ENCODE measurements around the gene NABP1.

The NABP1 gene

GRCh38 chr2:191677646-191678436, at the start of gene NABP1:
Gene NABP1 (plus strand): TSS chr2:191678136. CDS start chr2:191678615, 479 bp downstream.
- H3K4me3 ChIP-seq (ENCODE audit: low read length): peak within 1 kb of the TSS; percentile 92
- peak within 1 kb of the TSS; percentile 96 for H3K9ac ChIP-seq (ENCODE audit: low read length)
- H3K27me3 ChIP-seq (ENCODE audit: control insufficient read depth, insufficient read depth, low read length): no peaks in the 10 kb centered on the region
- peak within 1 kb of the TSS; percentile 96 for H3K27ac ChIP-seq (ENCODE audit: low read depth, low read length)
- peaks cover 3% of the 10 kb centered on the region for H3K4me1 ChIP-seq (ENCODE audit: control insufficient read depth, insufficient read depth, low read length)
- no peaks in the 10 kb centered on the region for H3K36me3 ChIP-seq (ENCODE audit: control insufficient read depth, insufficient read depth, low read length)

GRCh38 chr2:191629001-191629453, 48.9 kb upstream of the NABP1 start:
- Histone ChIP-seq H3K27ac (ENCODE audit: low read depth, low read length) (no peak overlapping the region), H3K27me3 (ENCODE audit: control insufficient read depth, insufficient read depth, low read length) (no peaks in the 10 kb centered on the region), H3K4me3 (ENCODE audit: low read length) (no peak overlapping the region), H3K36me3 (ENCODE audit: control insufficient read depth, insufficient read depth, low read length) (no peaks in the 10 kb centered on the region), H3K4me1 (ENCODE audit: control insufficient read depth, insufficient read depth, low read length) (no peaks in the 10 kb centered on the region), H3K9ac (ENCODE audit: low read length) (no peak overlapping the region)

GRCh38 chr2:191629976-191630712, 47.8 kb upstream of the NABP1 start:
- no peak overlapping the region for H3K4me3 ChIP-seq (ENCODE audit: low read length)
- H3K27me3 ChIP-seq (ENCODE audit: control insufficient read depth, insufficient read depth, low read length): no peaks in the 10 kb centered on the region
- H3K27ac ChIP-seq (ENCODE audit: low read depth, low read length): no peak overlapping the region
- H3K4me1 ChIP-seq (ENCODE audit: control insufficient read depth, insufficient read depth, low read length): no peaks in the 10 kb centered on the region
- H3K9ac ChIP-seq (ENCODE audit: low read length): no peak overlapping the region
- H3K36me3 ChIP-seq (ENCODE audit: control insufficient read depth, insufficient read depth, low read length): no peaks in the 10 kb centered on the region

- no peaks in the 10 kb centered on the region for H3K27me3 ChIP-seq (ENCODE audit: control insufficient read depth, insufficient read depth, low read length)
- no peak overlapping the region for H3K27ac ChIP-seq (ENCODE audit: low read depth, low read length)
- no peaks in the 10 kb centered on the region for H3K36me3 ChIP-seq (ENCODE audit: control insufficient read depth, insufficient read depth, low read length)
- H3K4me1 ChIP-seq (ENCODE audit: control insufficient read depth, insufficient read depth, low read length): no peaks in the 10 kb centered on the region
- H3K4me3 ChIP-seq (ENCODE audit: low read length): no peak overlapping the region
- H3K9ac ChIP-seq (ENCODE audit: low read length): no peak overlapping the region
Observed at GRCh38 chr2:191631754-191632153, 46.2 kb upstream of the NABP1 start.

GRCh38 chr2:191632426-191632825, 45.5 kb upstream of the NABP1 start:
- Histone ChIP-seq H3K4me1 (ENCODE audit: control insufficient read depth, insufficient read depth, low read length) (no peaks in the 10 kb centered on the region), H3K36me3 (ENCODE audit: control insufficient read depth, insufficient read depth, low read length) (no peaks in the 10 kb centered on the region), H3K9ac (ENCODE audit: low read length) (no peak overlapping the region), H3K27me3 (ENCODE audit: control insufficient read depth, insufficient read depth, low read length) (no peaks in the 10 kb centered on the region), H3K27ac (ENCODE audit: low read depth, low read length) (no peak overlapping the region), H3K4me3 (ENCODE audit: low read length) (no peak overlapping the region)

- H3K4me3 ChIP-seq (ENCODE audit: low read length): no peak overlapping the region
- H3K27ac ChIP-seq (ENCODE audit: low read depth, low read length): no peak overlapping the region
- H3K36me3 ChIP-seq (ENCODE audit: control insufficient read depth, insufficient read depth, low read length): no peaks in the 10 kb centered on the region
- H3K4me1 ChIP-seq (ENCODE audit: control insufficient read depth, insufficient read depth, low read length): no peaks in the 10 kb centered on the region
- no peak overlapping the region for H3K9ac ChIP-seq (ENCODE audit: low read length)
- no peaks in the 10 kb centered on the region for H3K27me3 ChIP-seq (ENCODE audit: control insufficient read depth, insufficient read depth, low read length)
Observed at GRCh38 chr2:191634791-191635190, 43.1 kb upstream of the NABP1 start.

- no peak overlapping the region for H3K4me3 ChIP-seq (ENCODE audit: low read length)
- no peaks in the 10 kb centered on the region for H3K36me3 ChIP-seq (ENCODE audit: control insufficient read depth, insufficient read depth, low read length)
- H3K27me3 ChIP-seq (ENCODE audit: control insufficient read depth, insufficient read depth, low read length): no peaks in the 10 kb centered on the region
- no peaks in the 10 kb centered on the region for H3K4me1 ChIP-seq (ENCODE audit: control insufficient read depth, insufficient read depth, low read length)
- H3K27ac ChIP-seq (ENCODE audit: low read depth, low read length): no peak overlapping the region
- no peak overlapping the region for H3K9ac ChIP-seq (ENCODE audit: low read length)
Observed at GRCh38 chr2:191635333-191636234, 42.4 kb upstream of the NABP1 start.

GRCh38 chr2:191636235-191636543, 41.7 kb upstream of the NABP1 start:
- no peaks in the 10 kb centered on the region for H3K36me3 ChIP-seq (ENCODE audit: control insufficient read depth, insufficient read depth, low read length)
- H3K4me1 ChIP-seq (ENCODE audit: control insufficient read depth, insufficient read depth, low read length): no peaks in the 10 kb centered on the region
- H3K27me3 ChIP-seq (ENCODE audit: control insufficient read depth, insufficient read depth, low read length): no peaks in the 10 kb centered on the region
- no peak overlapping the region for H3K4me3 ChIP-seq (ENCODE audit: low read length)
- H3K27ac ChIP-seq (ENCODE audit: low read depth, low read length): no peak overlapping the region
- H3K9ac ChIP-seq (ENCODE audit: low read length): no peak overlapping the region

- Histone ChIP-seq H3K27ac (ENCODE audit: low read depth, low read length) (no peak overlapping the region), H3K4me1 (ENCODE audit: control insufficient read depth, insufficient read depth, low read length) (no peaks in the 10 kb centered on the region), H3K27me3 (ENCODE audit: control insufficient read depth, insufficient read depth, low read length) (no peaks in the 10 kb centered on the region), H3K4me3 (ENCODE audit: low read length) (no peak overlapping the region), H3K9ac (ENCODE audit: low read length) (no peak overlapping the region), H3K36me3 (ENCODE audit: control insufficient read depth, insufficient read depth, low read length) (no peaks in the 10 kb centered on the region)
Observed at GRCh38 chr2:191636586-191636985, 41.4 kb upstream of the NABP1 start.

GRCh38 chr2:191637182-191638078, 40.5 kb upstream of the NABP1 start:
- H3K4me3 ChIP-seq (ENCODE audit: low read length): no peak overlapping the region
- H3K27me3 ChIP-seq (ENCODE audit: control insufficient read depth, insufficient read depth, low read length): no peaks in the 10 kb centered on the region
- no peaks in the 10 kb centered on the region for H3K4me1 ChIP-seq (ENCODE audit: control insufficient read depth, insufficient read depth, low read length)
- H3K36me3 ChIP-seq (ENCODE audit: control insufficient read depth, insufficient read depth, low read length): no peaks in the 10 kb centered on the region
- H3K27ac ChIP-seq (ENCODE audit: low read depth, low read length): no peak overlapping the region
- no peak overlapping the region for H3K9ac ChIP-seq (ENCODE audit: low read length)

GRCh38 chr2:191638079-191638801, 39.7 kb upstream of the NABP1 start:
- H3K9ac ChIP-seq (ENCODE audit: low read length): no peak overlapping the region
- no peak overlapping the region for H3K27ac ChIP-seq (ENCODE audit: low read depth, low read length)
- H3K4me3 ChIP-seq (ENCODE audit: low read length): no peak overlapping the region
- H3K27me3 ChIP-seq (ENCODE audit: control insufficient read depth, insufficient read depth, low read length): no peaks in the 10 kb centered on the region
- no peaks in the 10 kb centered on the region for H3K4me1 ChIP-seq (ENCODE audit: control insufficient read depth, insufficient read depth, low read length)
- no peaks in the 10 kb centered on the region for H3K36me3 ChIP-seq (ENCODE audit: control insufficient read depth, insufficient read depth, low read length)

All from rectal smooth muscle tissue (tissue), 1 donor.